ENCODE measurements around the gene MAPK8.

- no peak for TF ChIP-seq ZNF580 (tag by site-specific recombination; IDR thresholded peaks at IDR 0.05)
- no peak for TF ChIP-seq TCF7L2 (IDR thresholded peaks at IDR 0.05; ENCODE audit: borderline replicate concordance, low read depth, low read length)
- no peak for TF ChIP-seq HOXA7 (CRISPR knock-in tag; IDR thresholded peaks at IDR 0.05; ENCODE audit: borderline replicate concordance)
- TF ChIP-seq, protein P1, sequence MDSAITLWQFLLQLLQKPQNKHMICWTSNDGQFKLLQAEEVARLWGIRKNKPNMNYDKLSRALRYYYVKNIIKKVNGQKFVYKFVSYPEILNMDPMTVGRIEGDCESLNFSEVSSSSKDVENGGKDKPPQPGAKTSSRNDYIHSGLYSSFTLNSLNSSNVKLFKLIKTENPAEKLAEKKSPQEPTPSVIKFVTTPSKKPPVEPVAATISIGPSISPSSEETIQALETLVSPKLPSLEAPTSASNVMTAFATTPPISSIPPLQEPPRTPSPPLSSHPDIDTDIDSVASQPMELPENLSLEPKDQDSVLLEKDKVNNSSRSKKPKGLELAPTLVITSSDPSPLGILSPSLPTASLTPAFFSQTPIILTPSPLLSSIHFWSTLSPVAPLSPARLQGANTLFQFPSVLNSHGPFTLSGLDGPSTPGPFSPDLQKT (IDR thresholded peaks at IDR 0.05; ENCODE audit: borderline replicate concordance, low read depth, low read length) = no peak
Measured at GRCh38 chr10:48377751-48378530, 71.5 kb downstream of the MAPK8 start.

Data from HEK293 (cell line).